Type B pancreatic cell (in vitro differentiated cells): ENCODE data around the gene GASK1A. TPM values are rescaled to one million over a fixed set of nuclear protein-coding genes. Genes with fewer than 3 reads are reported as not detected.
"Not testable (repeated sequence)": the region's sequence is repeated elsewhere in the genome, so short reads cannot be mapped to it uniquely, and the experiment has no call there.

ENCODE experiments used
- DNase-seq: peaks from one replicate; pipeline ENCODE4 v3.0.0; 2021; ENCODE audit warnings: mixed read lengths; ENCODE audit not compliant: unreplicated experiment; ENCODE audit errors: extremely low spot score
- H3K27ac Mint-ChIP-seq: 2 replicates; pipeline ENCODE4 v1.8.0; 2021; ENCODE audit warnings: mild to moderate bottlenecking, mixed read lengths
- H3K27me3 Mint-ChIP-seq: 2 replicates; pipeline ENCODE4 v1.8.0; 2021; ENCODE audit warnings: mixed read lengths
- H3K36me3 Mint-ChIP-seq: 2 replicates; pipeline ENCODE4 v1.8.0; 2021; ENCODE audit warnings: mixed read lengths
- H3K4me1 Mint-ChIP-seq: one replicate; pipeline ENCODE4 v1.8.0; 2021; ENCODE audit warnings: mixed read lengths; ENCODE audit not compliant: unreplicated experiment
- H3K4me3 Mint-ChIP-seq: 2 replicates; pipeline ENCODE4 v1.8.0; 2021; ENCODE audit warnings: mild to moderate bottlenecking, mixed read lengths
- H3K9me3 Mint-ChIP-seq: 2 replicates; pipeline ENCODE4 v1.8.0; 2021; ENCODE audit warnings: mixed read lengths
- CTCF ChIP-seq: fragments of 200-600 bp; sonication (generic); conservative IDR thresholded peaks from 2 replicates; pipeline ENCODE4 v1.5.0; 2021; ENCODE audit warnings: antibody characterized with exemption, mild to moderate bottlenecking
- total RNA-seq: library from RNA; stranded (reverse); gene quantifications from 2 replicates; pipeline ENCODE4 v1.2.1, GENCODE V29; 2021; ENCODE audit warnings: low replicate concordance

The GASK1A gene
- total RNA-seq, 1 donor from 2014 or later = 0.89 TPM

- Mint-ChIP-seq H3K27ac (no peak overlapping the region), H3K36me3 (no peaks in the 10 kb centered on the region), H3K27me3 (peaks cover 46% of the 10 kb centered on the region), H3K4me1 (no peaks in the 10 kb centered on the region), H3K4me3 (no peak overlapping the region), H3K9me3 (no peaks in the 10 kb centered on the region)
- DNase-seq = no peak
- TF ChIP-seq CTCF = peak; percentile 84
These were observed 17.5 kb upstream of the GASK1A start for GRCh38 chr3:42961633-42962032.

- no peaks in the 10 kb centered on the region for H3K36me3 Mint-ChIP-seq
- no peaks in the 10 kb centered on the region for H3K9me3 Mint-ChIP-seq
- H3K27me3 Mint-ChIP-seq = peaks cover 49% of the 10 kb centered on the region
- H3K4me3 Mint-ChIP-seq = no peak overlapping the region
- TF ChIP-seq CTCF = no peak
- H3K27ac Mint-ChIP-seq = no peak overlapping the region
- H3K4me1 Mint-ChIP-seq = no peaks in the 10 kb centered on the region
- no peak for DNase-seq
These were observed 15.8 kb upstream of the GASK1A start for GRCh38 chr3:42963269-42963668.

- TF ChIP-seq CTCF = no peak
- H3K36me3 Mint-ChIP-seq = no peaks in the 10 kb centered on the region
- DNase-seq = no peak
- no peak overlapping the region for H3K27ac Mint-ChIP-seq
- peaks cover 51% of the 10 kb centered on the region for H3K27me3 Mint-ChIP-seq
- H3K4me1 Mint-ChIP-seq = no peaks in the 10 kb centered on the region
- no peak overlapping the region for H3K4me3 Mint-ChIP-seq
- H3K9me3 Mint-ChIP-seq = no peaks in the 10 kb centered on the region
These were observed 14.8 kb upstream of the GASK1A start for GRCh38 chr3:42964266-42964665.

- Mint-ChIP-seq H3K9me3 (peaks cover 7% of the 10 kb centered on the region), H3K27me3 (peaks cover 34% of the 10 kb centered on the region), H3K27ac (no peak overlapping the region), H3K36me3 (no peaks in the 10 kb centered on the region), H3K4me1 (no peaks in the 10 kb centered on the region), H3K4me3 (no peak overlapping the region)
- TF ChIP-seq CTCF = no peak
- DNase-seq = no peak
These were observed 8.6 kb upstream of the GASK1A start for GRCh38 chr3:42970557-42970956.

- Mint-ChIP-seq H3K36me3 (no peaks in the 10 kb centered on the region), H3K9me3 (peaks cover 12% of the 10 kb centered on the region), H3K27me3 (peaks cover 35% of the 10 kb centered on the region), H3K4me3 (no peak overlapping the region), H3K27ac (no peak overlapping the region), H3K4me1 (no peaks in the 10 kb centered on the region)
- TF ChIP-seq CTCF = no peak
- DNase-seq = no peak
These were observed 7.9 kb upstream of the GASK1A start for GRCh38 chr3:42970976-42971772.

- H3K4me3 Mint-ChIP-seq, DNase-seq, H3K36me3 Mint-ChIP-seq, H3K27ac Mint-ChIP-seq, H3K4me1 Mint-ChIP-seq: not testable (repeated sequence)
- peaks cover 57% of the 10 kb centered on the region for H3K27me3 Mint-ChIP-seq
- peaks cover 16% of the 10 kb centered on the region for H3K9me3 Mint-ChIP-seq
These were observed 4.2 kb upstream of the GASK1A start for GRCh38 chr3:42974906-42975305.
